NK-92 (cell line): Measurements from ENCODE around the gene HABP4.

ENCODE experiments used
- DNase-seq: peaks from one replicate; lab custom pipeline; 2025; ENCODE audit not compliant: unreplicated experiment; lab: John Stamatoyannopoulos, UW

HABP4 gene

GRCh38 chr9:96435345-96435744 lies 14.6 kb upstream of the HABP4 start:
- DNase-seq = no peak

- no peak for DNase-seq
Observed at GRCh38 chr9:96436063-96436455, 13.9 kb upstream of the HABP4 start.

- DNase-seq = no peak
Observed at GRCh38 chr9:96436456-96437126, 13.4 kb upstream of the HABP4 start.

DNA sequence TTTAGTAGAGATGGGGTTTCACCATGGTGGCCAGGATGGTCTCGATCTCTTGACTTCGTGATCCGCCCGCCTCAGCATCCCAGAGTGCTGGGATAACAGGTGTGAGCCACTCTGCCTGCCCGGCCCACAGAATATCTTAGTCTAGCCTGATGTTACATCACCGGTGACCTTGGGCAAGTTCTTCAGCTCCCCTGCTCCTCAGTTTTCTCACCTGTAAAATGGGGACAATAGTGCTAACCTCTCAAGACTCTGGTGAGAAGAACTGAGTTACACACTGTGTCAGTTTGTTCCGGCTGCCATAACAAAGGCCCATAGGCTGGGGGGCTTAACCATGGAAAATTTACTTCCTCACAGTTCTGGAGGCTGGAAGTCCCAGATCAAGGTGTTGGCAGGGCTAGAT lies 12.5 kb upstream of the HABP4 start:
- no peak for DNase-seq

DNA sequence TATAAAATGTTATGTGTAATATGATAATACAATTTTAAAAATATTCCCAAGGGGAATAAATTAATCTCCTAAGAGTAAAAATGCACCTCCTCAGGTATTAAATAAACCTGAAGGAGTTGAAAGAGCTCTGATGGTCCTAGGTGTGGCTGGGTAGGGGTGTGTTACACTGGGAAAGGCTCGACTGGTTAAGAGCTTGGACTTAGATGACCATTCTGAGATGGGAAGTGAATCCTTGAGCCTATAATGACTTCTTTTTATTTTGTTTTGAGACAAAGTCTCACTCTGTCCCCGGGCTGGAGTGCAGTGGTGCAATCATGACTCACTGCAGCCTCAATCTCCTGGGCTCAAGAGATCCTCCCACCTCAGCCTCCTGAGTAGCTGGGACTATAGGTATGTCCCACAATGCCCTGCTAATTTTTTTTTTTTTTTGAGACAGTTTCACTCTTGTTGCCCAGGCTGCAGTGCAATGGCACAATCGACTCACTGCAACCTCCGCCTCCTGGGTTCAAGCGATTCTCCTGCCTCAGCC lies 9.2 kb upstream of the HABP4 start:
- DNase-seq = no peak

DNA sequence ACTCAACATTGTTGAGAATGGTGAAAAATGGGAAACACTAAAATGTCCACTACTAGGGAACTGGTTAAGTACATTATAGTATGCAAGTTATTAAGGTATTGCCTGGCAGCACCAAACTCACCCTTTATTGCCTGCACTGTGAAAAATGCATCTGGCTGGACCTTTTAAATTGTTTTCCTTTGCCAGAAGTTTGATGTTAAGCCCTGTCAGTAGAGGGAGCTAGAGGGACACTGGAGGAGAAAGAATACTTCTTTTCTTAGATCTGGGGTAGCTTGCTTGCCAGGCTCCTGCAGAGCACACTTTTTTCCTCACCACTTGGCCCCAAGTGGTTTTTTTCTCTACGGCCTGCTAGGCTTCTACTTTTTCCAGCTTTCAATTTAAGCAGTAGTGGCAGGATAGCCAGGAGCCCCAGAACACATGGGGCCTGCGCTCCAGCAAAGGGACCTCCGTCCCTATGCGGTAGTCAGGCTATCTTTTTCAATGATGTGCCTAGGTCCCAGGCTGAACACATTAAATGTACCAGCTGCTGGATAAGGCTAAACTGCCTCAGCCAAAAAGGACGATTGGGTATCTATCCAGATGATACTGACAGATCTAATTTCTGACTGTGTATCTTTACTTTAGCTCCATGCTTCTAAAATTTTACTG lies 8.0 kb upstream of the HABP4 start:
- no peak for DNase-seq

DNA sequence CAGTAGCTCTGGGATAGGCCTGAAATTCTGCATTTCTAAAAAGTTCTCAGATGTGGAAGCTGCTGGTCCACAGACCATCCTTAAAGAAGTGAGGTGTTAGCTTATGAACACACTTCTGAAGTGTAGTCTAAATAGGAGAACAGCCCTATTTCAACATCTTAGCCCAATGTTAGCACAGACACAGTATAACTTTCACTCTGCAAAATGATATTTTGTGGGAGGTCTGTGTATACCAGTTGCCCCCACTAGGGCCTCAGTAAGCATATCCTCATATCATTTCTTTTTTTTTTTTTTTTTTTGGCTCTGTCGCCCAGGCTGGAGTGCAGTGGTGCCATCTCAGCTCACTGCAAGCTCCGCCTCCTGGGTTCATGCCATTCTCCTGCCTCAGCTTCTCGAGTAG lies 7.5 kb upstream of the HABP4 start:
- DNase-seq = no peak

DNA sequence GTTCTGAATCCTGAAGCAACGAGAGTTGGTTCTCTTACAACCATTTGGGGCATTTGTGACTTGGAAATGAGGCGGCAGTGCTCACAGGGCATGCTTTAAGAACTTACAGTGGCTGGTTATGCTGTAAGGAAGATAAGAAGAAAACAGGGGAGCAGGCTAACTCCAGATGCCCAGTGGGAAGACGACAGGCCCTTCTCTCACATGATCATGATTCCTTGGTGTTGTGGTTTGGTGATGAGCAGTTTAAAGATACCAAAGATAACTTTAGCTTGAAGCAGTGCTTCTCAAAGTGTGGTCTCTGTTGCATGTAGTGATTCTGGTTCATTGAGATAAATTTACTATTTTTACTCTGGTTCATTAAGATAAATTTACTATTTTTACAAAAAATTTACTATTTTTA lies 2.6 kb upstream of the HABP4 start:
- DNase-seq = no peak

- DNase-seq = no peak
Observed at GRCh38 chr9:96448546-96449170, 1.3 kb upstream of the HABP4 start.

GRCh38 chr9:96449523-96449844 lies 485 bp upstream of the HABP4 start:
- no peak for DNase-seq

- no peak for DNase-seq
Observed at GRCh38 chr9:96450613-96451528, 902 bp downstream of the HABP4 start.

- DNase-seq = no peak
Observed at GRCh38 chr9:96453625-96454024, 3.7 kb downstream of the HABP4 start.

- DNase-seq = no peak
Observed at GRCh38 chr9:96457266-96457665, 7.3 kb downstream of the HABP4 start.

GRCh38 chr9:96458226-96458625 lies 8.3 kb downstream of the HABP4 start:
- no peak for DNase-seq

DNA sequence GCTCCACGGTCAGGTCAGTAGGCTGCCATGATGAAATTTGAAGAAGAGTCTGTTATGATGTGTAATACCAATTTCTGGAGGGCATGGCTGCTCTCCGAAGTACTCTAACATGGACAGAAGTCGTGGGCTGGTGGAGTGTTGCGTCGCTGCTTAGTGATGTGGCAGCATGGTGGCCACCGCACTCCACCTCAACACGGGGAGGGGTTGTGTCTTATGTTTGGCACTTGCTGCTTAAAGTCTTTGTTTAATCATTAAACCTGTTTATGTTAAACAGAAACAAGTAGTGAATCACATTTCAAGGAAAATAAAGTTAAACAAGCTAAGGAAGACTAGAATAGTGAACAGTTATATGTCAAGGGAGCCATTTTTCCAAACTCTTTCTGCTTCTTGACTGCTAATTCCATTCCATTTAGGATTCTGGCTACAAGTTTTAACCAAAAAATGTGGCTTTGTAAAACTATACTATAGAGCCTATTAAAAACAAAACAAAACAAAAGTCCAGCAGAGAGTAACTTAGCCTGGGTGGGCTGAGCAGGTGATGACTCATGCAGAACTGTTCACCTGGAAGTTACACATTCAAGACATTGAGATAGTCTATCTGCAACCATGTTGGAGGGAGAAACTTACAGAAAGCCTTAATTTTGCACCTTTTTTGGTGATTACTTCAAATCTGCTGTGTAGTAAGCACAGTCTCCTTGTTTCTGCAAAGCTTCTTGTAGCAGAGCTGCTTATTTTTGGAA lies 9.5 kb downstream of the HABP4 start:
- DNase-seq = no peak

GRCh38 chr9:96460470-96460869 lies 10.5 kb downstream of the HABP4 start:
- DNase-seq = no peak

- no peak for DNase-seq
Observed at GRCh38 chr9:96460882-96461281, 10.9 kb downstream of the HABP4 start.

- DNase-seq = no peak
Observed at GRCh38 chr9:96461336-96461735, 11.4 kb downstream of the HABP4 start.

DNA sequence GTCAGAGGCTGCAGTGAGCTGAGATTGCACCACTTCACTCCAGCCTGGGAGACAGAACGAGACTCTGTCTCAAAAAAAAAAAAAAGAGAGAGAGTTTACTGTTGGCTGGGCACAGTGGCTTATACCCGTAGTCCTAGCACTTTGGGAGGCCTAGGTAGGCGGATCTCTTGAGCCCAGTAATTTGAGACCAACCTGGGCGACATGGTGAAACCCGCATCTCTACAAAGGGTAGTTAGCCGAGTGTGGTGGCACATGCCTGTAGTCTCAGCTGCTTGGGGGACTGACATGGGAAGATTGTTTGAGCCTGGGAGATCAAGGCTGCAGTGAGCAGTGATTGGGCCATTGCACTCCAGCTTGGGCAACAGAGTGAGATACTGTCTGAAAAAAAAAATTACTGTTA lies 12.6 kb downstream of the HABP4 start:
- no peak for DNase-seq

DNA sequence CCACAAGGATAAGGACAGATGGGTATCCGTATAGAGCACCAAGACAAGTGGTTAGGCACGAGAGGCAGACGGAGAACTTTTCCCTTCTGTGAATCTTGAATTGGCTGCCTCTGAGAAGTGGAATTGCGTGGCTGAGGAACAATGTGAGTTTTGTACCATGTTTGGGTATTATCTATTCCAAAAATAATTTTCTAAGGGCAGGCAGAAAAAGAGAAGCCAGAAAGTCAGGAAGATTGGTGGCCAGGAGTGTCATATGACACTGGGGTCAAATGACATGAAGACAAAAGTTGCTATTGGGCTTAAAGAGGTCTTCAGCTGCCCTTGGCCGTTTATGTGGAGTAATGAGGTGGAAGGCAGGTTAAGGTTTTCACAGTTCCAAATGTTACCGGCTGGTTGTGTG lies 14.5 kb downstream of the HABP4 start:
- no peak for DNase-seq

GRCh38 chr9:96467784-96468183 lies 17.8 kb downstream of the HABP4 start:
- DNase-seq = no peak
